HG02938 (cell line): Measurements from ENCODE around the gene MSH5.

ENCODE experiments used
- ATAC-seq: cut with Tn5 transposase; IDR thresholded peaks from one replicate; pipeline ENCODE4 v1.9.1; 2021; ENCODE audit warnings: mild to moderate bottlenecking, moderate library complexity; ENCODE audit not compliant: unreplicated experiment

The MSH5 gene

GRCh38 chr6:31712296-31712695, 27.5 kb upstream of the MSH5 start:
- ATAC-seq: no peak

GRCh38 chr6:31713465-31713864, 26.3 kb upstream of the MSH5 start:
- ATAC-seq: no peak

- ATAC-seq: no peak
Measured at GRCh38 chr6:31713991-31714684, 25.7 kb upstream of the MSH5 start.

- no peak for ATAC-seq
Measured at GRCh38 chr6:31715022-31715958, 24.5 kb upstream of the MSH5 start, which contains the start of gene LY6G6D. TSS of gene LY6G6D (plus strand) at chr6:31715348. CDS start at chr6:31715356, 8 bp downstream.

- ATAC-seq: no peak
Measured at GRCh38 chr6:31717499-31718222, 22.1 kb upstream of the MSH5 start.

GRCh38 chr6:31718265-31718664, 21.5 kb upstream of the MSH5 start:
- no peak for ATAC-seq

GRCh38 chr6:31719001-31719400, 20.8 kb upstream of the MSH5 start:
- ATAC-seq: no peak

GRCh38 chr6:31720196-31720770, 19.5 kb upstream of the MSH5 start:
- no peak for ATAC-seq

GRCh38 chr6:31721351-31722020, 18.3 kb upstream of the MSH5 start, which contains the start of gene LY6G6C:
TSS of gene LY6G6C (minus strand) at chr6:31721746. CDS start at chr6:31721679, 67 bp downstream.
- no peak for ATAC-seq

- ATAC-seq: no peak
Measured at GRCh38 chr6:31722173-31722572, 17.6 kb upstream of the MSH5 start.

GRCh38 chr6:31723245-31723979, 16.4 kb upstream of the MSH5 start, which contains the start of gene MPIG6B:
TSS of gene MPIG6B (plus strand) at chr6:31723373. CDS start at chr6:31723384, 11 bp downstream.
- no peak for ATAC-seq

- ATAC-seq: no peak
Measured at GRCh38 chr6:31723980-31724691, 15.7 kb upstream of the MSH5 start.

GRCh38 chr6:31725502-31726350, 14.1 kb upstream of the MSH5 start:
- ATAC-seq: no peak

GRCh38 chr6:31727034-31727716, 12.6 kb upstream of the MSH5 start:
- peak; percentile 65 for ATAC-seq

- no peak for ATAC-seq
Measured at GRCh38 chr6:31727717-31728671, 11.8 kb upstream of the MSH5 start.
